Astrocyte of the hippocampus (primary cell): Measurements from ENCODE around the gene PITPNM2.
"Not testable (repeated sequence)": the region's sequence is repeated elsewhere in the genome, so short reads cannot be mapped to it uniquely, and the experiment has no call there.

Experiments used
- DNase-seq: peaks from one replicate; pipeline ENCODE4 v3.0.0; 2011; ENCODE audit warnings: low read depth, low spot score

Gene PITPNM2

DNA sequence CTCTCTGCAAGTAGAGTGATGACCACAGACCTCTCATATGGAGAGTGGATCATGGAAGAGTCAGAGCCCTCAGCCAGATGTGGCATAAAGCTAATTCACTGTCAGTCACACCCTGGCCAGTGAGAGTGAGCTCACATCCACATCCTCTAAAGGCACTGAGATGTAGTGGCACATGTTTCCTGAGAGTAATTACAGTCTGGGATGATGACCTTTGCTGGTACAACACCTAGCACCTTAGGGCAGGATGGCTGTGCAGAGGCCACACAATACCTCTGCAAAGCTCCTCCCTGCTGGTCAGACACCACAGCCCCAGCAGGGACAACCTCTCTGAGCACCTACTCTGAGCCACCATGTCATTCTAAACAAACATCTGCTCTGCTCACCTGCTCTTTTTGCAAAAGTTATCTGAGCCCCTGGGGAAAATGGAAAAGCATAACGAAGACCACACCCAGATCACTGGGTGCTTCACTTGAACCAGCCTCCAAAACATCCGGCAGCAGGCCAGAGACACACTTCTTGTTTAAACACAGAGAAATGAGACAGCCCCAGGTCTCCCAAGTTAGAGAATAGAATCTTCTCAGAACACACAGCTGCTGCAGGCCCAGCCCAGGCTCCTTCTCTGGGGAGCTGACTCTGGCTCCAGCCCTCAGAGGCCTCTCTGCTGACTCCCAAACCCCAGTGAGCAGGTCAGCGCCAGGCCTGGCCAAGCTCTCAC lies 30.3 kb downstream of the PITPNM2 start:
- DNase-seq: no peak

DNA sequence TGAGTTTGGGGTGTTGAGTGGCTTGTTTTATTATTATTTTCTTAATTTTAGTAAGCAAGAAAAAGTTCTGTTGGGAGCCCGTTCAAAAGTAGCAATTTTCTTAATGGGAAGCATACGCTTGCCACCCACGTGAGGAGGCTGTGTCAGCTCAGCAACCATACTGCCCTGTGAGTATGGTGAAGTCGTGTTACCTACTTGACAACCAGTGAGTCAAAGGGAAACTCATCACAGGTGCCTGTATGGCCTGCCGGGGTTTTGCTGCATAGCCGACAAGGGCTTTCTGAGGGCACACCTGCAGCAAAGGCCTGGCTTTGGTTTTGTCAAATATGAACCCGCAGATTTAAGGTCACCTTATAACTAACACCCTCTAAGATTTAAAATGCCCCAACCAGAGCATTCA lies 31.1 kb downstream of the PITPNM2 start:
- no peak for DNase-seq

DNA sequence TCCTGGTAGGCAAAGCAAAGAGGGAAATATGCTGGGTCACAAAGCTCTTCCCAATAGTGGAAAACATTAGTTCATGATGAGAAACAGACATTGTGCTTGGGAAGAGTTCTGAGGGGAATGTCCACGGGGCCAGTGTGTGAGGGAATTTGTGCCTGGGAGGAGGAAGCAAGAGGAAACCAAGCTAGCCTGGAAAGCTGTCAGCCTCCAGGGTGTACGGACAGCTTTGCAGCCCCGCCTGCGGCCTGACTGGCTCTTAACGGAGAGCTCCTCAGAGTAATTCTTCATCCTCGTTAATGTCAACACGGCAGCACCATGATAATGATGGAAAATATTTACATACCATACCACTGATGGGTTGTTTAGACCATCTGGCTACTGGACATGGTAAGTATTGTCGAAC lies 32.4 kb downstream of the PITPNM2 start:
- DNase-seq: no peak

DNA sequence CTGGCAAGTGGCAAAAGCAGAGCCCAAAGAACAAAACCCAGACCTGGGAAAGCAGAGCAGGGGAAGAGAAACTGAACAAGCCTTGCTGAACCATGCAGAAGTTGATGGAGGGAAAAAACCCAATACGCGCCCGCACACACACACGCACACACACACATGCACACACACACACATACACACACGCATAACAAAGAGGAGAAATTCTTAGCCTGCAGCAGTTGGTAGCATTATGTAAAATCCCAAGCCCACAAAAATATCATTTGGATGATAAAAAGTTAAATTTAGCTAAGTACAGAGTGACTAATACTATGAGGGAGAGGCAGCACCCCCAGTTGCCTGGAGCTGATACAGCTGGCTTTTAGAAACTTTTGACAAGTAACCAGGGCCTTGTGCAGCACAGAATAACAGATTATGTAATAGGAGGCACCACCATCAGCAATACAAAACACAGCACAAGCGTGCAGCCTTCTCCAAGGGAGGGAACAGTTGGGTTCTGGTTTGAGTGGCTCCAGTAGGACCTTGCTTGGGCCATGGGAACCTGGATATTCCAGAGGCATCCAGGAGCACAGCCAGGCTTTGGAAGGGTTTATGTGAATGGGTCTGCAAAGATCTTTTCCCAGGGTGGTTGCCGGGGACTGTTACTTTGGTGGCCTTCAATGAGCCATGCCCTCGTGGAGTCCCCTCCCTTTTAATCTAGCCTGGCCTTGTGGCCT lies 35.3 kb downstream of the PITPNM2 start:
- peak; percentile 83 for DNase-seq

DNA sequence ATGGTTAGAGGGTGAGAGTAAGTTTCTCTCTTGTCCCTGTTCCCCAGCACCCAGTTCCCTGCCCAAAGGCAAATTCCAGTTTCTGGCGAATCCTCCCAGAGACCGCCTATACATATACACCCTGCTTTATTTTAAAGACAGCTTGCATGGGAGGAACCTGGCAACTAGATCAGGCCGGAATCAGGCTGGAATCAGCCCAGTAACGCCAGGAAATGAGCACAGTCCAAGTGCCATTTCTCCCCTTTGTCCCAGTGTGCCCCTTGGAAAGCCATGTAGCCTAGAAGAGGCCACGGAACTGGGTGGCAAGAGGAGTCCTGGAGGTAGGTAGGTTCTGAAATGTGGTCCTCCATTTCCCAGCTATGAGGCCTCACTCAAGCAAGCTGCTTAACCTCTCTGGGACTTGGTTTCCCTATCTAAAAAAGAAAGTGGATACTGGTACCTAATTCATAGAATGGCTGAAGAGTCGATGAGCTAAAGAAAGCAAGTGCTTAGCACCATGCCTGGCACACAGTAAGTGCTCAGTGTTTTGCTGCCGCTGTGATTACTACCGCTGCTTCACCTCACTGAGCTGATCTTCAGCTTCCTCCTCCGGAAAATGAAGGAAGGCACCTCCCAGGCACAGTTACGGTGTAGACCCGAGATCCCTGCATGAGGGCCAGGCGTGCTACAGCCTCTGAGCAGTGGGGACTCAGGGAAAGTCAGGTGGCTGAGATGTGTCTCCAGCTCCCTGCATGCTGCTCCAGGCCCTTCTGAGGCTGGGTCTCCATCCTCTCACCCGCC lies 36.4 kb downstream of the PITPNM2 start:
- no peak for DNase-seq

DNA sequence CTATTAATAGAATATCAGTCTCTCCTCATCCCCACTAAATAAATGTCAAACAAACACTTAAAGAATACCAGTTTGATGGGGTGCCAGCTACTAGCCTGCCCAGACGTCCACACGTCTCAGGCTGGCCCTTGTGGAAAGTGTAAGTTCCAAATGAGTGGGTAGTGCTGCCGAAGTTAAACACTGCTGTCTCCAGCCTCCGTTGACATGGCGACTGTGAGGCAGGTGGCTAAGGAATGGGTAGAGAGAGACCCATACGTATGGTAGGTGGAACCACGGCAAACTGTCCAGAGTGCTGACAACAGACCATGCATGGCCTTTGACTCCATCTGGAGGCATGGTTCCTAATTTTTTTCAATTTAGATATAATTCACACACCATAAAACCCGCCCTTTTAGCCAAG lies 37.9 kb downstream of the PITPNM2 start:
- DNase-seq: peak; percentile 22

DNA sequence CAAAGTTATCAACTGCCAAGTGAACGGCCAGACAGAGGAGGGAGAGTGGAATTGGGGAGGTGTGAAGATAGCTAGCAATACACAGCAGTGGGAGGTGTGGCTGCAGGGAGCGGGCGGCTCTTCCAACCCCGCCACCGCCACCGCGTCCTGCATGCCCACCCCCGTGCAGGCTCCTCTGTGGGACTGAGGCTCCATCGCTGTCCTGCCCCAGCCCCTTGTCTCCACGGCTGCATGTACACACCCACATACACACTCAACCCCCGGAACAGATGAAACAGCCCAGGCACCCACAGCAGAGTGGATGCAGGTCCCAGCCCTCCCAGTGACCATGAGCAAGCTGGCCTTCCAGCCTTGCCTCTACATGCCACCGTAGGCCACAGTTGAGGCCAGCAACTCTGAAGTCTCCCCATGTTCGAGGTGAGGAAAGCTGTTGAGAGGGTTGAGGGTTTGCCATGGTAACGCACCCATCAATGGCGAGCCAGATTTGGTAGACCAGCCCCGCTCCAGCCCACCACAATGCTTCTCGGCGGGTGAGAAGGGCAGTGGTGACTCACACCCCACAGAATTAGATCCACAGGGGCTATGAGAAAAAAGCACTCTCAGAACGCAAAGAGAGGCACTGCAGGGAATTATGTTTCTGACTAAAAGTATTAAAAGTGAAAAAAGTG lies 39.3 kb downstream of the PITPNM2 start:
- peak; percentile 86 for DNase-seq

DNA sequence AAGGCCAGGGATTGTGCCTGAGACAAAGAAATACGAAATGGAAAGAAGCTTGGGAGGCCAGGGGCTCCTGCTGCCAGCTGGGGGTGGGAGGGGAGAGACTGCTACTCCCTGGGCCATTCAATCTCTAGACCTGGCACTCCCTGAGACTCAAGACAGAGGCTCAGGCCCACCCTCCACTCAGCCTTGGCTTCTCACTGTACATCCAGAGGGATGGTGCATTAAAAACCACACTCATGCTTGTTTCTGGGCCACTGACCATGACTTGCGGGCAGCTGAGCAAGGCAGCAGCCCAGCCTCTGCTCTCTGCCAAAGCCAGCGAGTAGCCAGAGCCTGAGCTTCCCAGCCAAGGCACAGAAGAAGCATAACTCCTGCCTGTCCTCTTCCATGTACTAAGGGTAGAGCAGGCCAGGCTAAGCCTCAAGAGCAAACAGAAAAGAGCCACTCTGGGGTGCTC lies 41.5 kb downstream of the PITPNM2 start:
- peak; percentile 64 for DNase-seq

DNA sequence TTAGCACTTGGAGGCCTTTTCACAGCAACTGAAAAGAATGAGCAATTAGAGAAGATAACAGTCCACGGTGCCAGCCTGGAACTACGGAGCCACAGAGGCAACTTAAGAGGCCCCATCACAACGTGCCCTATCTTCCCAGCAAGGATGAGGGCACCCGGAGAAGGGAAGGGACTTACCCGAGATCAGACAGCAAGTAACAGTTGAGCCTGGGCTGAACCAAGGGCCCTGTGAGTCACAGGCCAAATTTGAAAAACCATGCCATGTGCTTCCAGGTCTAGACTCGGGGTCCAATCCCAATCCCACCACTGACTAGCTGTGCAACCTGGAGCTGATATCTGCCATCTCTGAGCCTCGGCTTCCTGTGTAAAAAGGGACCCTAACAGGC lies 42.2 kb downstream of the PITPNM2 start:
- no peak for DNase-seq

DNA sequence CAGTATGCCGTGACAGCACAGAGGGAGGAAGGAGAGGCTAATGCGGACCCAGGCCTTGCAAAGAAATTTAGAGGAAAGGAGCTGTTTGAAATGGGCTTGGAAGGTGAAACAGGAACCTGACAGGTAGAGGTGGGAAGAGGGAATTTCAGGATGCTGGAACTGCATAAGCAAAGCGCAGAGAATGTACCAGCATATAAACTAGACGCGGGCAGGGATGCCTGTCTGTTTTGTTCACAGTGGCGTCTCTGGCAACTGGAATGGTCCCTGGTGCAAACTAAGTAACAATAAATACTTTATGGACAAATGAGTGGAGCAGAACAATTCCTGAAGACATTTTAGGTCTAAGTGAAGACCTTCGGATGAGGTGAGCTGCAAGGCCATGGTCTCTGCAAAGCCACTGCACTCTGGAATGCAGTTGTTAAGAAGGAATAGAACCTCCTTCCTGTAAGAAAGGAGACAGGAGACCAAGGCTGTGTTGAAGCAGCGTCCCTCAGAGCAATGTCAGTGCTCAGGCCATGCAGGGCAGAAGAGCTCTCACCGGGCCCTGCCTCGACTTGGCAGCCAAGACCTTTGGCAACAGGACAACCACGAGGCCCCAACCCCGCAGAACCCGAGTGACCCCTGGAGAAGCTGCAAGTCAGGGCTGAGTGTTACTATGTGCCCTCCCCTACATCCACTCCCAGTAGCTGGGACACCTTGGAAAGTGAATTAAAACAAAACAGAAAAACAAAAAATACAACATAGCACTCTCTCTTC lies 42.8 kb downstream of the PITPNM2 start:
- DNase-seq: no peak

DNA sequence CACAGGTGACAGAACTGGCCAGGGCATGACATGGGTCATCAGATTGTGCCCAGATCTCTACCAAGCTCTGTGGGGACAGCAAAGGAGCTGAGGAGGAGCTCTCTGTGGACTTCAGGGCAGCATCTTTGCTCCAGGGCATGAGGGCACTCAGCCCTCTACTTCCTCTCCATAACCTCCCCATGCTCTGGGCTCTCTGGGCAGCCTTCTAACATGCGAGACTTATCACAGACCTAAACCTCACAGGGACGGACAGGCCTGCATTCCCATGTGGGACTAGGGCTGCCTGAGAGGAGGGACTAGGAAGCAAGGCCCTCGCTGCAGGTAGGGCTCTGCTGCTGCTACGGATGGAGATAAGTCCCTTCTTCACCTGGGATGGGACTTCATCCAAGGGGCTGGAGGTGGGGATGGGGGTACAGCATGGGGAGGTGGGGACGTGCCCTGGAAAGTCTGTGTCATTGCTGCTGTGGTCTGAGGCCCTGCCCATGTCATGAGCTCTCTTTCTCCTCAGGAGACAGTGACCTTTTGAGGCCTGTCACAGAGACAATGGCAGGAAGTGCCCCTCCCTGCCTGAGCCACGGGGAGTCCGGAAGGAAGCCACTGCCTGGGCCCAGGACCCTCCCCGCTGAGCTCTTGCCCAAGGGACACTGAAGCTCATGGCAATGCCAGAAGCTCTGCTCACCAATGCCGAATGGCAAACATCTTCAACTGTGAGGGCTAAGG lies 44.1 kb downstream of the PITPNM2 start:
- no peak for DNase-seq

DNA sequence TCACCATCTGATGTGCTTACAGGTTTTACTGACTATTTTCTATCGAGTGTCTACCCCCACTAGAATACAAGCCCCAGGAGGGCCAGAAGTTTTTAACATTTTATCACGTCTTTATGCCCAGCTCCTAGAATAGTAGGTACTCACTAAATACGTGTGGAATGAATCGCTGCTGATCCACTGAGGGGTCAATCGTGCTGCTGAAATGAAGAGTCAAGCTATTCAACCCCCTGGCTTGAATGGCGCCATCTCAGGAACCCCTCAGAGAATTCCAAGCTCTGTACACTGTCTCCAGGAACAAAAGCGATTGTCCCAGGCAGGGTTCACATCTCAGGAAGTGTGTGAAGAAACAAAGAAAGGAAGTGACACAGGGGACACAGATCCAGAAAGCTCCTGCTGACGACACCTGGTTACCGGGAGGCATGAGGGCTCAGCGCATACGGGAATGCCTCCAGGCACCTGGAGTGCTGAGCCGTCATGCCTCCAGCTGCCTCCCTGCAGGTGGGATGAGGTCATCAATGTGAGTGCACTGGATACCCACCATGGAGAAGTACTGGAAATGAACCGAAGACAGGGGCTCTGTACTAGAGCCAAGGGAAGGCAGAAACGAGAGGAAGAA lies 45.6 kb downstream of the PITPNM2 start:
- DNase-seq: no peak

DNA sequence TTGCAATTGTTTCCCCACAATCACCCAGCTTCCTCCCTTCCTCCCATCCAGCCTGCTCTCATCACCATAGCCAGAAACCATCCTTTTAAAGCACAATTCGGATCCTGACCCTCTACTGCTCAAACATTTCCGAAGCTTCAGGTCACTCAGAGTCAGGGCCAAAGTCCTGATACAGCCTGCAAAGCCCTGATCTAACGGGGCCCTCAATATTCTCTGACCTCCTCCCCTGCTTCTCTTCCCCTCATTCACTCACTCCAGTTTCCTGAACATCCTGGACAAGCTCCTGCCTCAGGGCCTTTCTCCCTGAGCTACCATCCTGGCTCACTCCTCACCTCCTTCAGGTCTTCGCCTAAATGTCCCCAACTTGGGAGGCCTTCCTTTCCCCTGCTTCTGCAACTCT lies 46.1 kb downstream of the PITPNM2 start:
- no peak for DNase-seq

DNA sequence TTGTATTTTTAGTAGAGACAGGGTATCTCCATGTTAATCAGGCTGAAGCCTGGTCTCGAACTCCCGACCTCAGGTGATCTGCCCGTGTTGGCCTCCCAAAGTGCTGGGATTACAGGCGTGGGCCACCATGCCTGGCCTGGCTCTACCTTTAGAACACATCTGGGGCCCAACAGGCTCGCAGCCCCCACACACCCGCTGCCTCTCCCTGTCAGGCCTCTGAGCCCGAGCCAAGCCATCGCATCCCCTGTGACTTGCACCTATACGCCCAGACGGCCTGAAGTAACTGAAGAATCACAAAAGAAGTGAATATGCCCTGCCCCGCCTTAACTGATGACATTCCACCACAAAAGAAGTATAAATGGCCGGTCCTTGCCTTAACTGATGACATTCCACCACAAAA lies 46.8 kb downstream of the PITPNM2 start:
- not testable (repeated sequence) for DNase-seq

DNA sequence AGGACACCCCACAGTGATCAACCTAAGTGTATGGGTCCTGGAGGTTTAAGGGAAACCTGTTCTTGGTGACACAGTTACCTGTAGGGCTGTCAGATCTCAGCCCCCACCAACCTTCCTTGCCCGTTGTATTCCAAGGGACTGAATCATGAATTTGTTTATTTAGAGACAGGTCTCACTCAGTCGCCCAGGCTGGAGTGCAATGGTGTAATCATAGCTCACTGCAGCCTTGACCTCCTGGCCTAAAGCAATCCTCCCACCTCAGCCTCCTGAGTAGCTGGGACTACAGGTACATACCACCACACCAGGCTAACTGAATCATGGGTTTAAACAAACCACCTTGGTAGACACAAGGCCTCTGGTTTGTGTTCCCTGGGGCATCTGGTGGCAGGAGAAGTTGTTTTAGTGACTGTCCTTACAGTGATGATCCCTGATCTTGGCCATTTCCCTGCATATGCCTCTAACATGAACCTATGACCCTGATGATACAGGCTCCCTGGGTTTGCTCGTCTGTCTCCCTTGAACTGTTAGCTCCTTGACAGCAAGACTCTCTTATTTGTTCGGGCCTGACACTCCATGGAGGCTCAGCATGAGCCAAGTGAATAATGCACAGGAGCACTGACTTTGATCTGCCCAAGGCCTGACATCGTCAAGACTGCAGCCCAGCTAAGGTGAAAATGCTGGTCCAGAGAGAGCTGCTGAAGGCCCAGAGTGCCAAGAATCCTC lies 47.9 kb downstream of the PITPNM2 start:
- no peak for DNase-seq

DNA sequence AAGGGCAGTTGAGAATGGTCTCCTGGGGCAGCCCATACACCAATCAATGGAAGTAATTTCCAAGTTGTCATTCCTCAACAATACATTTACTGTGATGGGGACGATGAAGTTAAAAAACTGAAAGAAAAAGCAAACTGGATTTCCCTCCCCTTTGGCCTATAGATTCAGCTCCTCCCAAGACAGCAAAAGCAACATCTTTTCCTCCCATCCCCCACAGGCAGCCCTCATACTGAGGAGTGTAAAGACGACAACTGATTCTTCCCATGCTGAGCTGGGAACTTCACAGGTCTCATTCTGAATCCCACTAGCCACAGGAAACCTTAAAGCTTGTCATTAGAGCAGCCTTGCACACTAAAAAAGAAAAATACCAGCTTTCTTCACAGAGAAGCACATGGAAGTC lies 48.5 kb downstream of the PITPNM2 start:
- DNase-seq: no peak

DNA sequence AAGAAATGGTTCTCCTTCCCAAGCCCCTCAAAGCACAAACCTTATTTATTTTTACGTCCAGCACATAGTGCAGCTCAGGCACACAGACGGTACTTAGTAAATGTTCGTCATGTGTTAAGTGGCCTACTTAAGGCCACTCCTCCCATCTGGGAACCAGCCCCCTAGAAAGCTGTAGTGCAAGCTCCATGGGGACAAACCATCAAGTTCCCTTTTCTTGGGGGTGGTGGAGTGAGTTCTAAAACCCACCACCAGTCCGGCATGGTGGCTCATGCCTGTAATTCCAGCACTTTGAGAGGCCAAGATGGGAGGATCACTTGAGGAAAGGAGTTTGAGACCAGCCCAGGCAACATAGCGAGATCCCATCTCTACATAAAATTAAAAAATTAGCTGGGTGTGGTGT lies 49.4 kb downstream of the PITPNM2 start:
- DNase-seq: no peak
